WTC11 (cell line): ENCODE measurements around the gene IL23A. TPM values are rescaled to one million over a fixed set of nuclear protein-coding genes. Genes with fewer than 3 reads are reported as not detected.

Experiments used
- ATAC-seq: fragments of 200-7000 bp; cut with Tn5 transposase; 2 replicates; pipeline ENCODE4 v1.10.0; 2021; ENCODE audit warnings: mild to moderate bottlenecking, moderate library complexity
- CTCF ChIA-PET: fragments of 300-600 bp; sonication (Branson Sonifier 250); formaldehyde crosslinking; loops from one replicate; lab custom pipeline; 2021; ENCODE audit warnings: antibody characterized with exemption; lab: Charles Lee
- POLR2A ChIA-PET: fragments of 350-600 bp; sonication (Branson Sonifier 250); formaldehyde crosslinking; loops from one replicate; lab custom pipeline; 2021; ENCODE audit warnings: antibody characterized with exemption; lab: Charles Lee
- DNase-seq: peaks from one replicate; pipeline ENCODE4 v3.0.0; 2021; ENCODE audit warnings: low spot score
- H3K27ac Mint-ChIP-seq: 2 replicates; pipeline ENCODE4 v1.8.0; 2021; ENCODE audit warnings: mixed read lengths
- H3K27me3 Mint-ChIP-seq: 2 replicates; pipeline ENCODE4 v1.8.0; 2021; ENCODE audit warnings: low read depth, mild to moderate bottlenecking, moderate library complexity, mixed read lengths
- H3K36me3 Mint-ChIP-seq: 2 replicates; pipeline ENCODE4 v1.8.0; 2021; ENCODE audit warnings: mixed read lengths
- H3K4me1 Mint-ChIP-seq: 2 replicates; pipeline ENCODE4 v1.8.0; 2022; ENCODE audit warnings: mixed read lengths
- H3K4me3 Mint-ChIP-seq: 2 replicates; pipeline ENCODE4 v1.8.0; 2021; ENCODE audit warnings: mild to moderate bottlenecking, moderate library complexity, mixed read lengths
- H3K9me3 Mint-ChIP-seq: 2 replicates; pipeline ENCODE4 v1.8.0; 2021; ENCODE audit warnings: mixed read lengths
- CREM ChIP-seq: sonication (generic); formaldehyde crosslinking; IDR thresholded peaks from 2 replicates; pipeline ENCODE4 v1.8.1; 2022; ENCODE audit warnings: mild to moderate bottlenecking, missing genetic modification reagents, moderate library complexity
- ESRRA ChIP-seq: sonication (generic); formaldehyde crosslinking; IDR thresholded peaks from 2 replicates; pipeline ENCODE4 v1.8.1; 2022; ENCODE audit warnings: mild to moderate bottlenecking, missing genetic modification reagents, borderline replicate concordance
- ETV6 ChIP-seq: sonication (generic); formaldehyde crosslinking; IDR thresholded peaks from 2 replicates; pipeline ENCODE4 v1.8.1; 2022; ENCODE audit warnings: mild to moderate bottlenecking, missing genetic modification reagents
- FOXJ3 ChIP-seq: sonication (generic); formaldehyde crosslinking; IDR thresholded peaks from 2 replicates; pipeline ENCODE4 v1.9.0; 2021; ENCODE audit warnings: missing genetic modification reagents, mild to moderate bottlenecking, borderline replicate concordance
- FOXP1 ChIP-seq: sonication (generic); formaldehyde crosslinking; IDR thresholded peaks from 2 replicates; pipeline ENCODE4 v1.8.0; 2022; ENCODE audit warnings: missing genetic modification reagents, mild to moderate bottlenecking, moderate library complexity, borderline replicate concordance
- GTF2I ChIP-seq: fragments of 250-450 bp; sonication (Bioruptor Pico); conservative IDR thresholded peaks from 2 replicates; pipeline ENCODE4 v1.4.0; 2021; ENCODE audit warnings: mild to moderate bottlenecking
- JUN ChIP-seq: sonication (generic); formaldehyde crosslinking; IDR thresholded peaks from 2 replicates; pipeline ENCODE4 v1.8.0; 2023; ENCODE audit warnings: mild to moderate bottlenecking, missing genetic modification reagents
- ZBTB21 ChIP-seq: sonication (generic); formaldehyde crosslinking; IDR thresholded peaks from 2 replicates; pipeline ENCODE4 v1.8.1; 2023; ENCODE audit warnings: mild to moderate bottlenecking, missing genetic modification reagents, borderline replicate concordance
- total RNA-seq: library from RNA; stranded (reverse); gene quantifications from 3 replicates; pipeline ENCODE4 v1.2.3, GENCODE V29; 2021
- TF ChIP-seq, protein P1 (sequence below): sonication (generic); formaldehyde crosslinking; IDR thresholded peaks from 2 replicates; pipeline ENCODE4 v1.8.1; 2022; ENCODE audit warnings: mild to moderate bottlenecking, moderate library complexity, missing genetic modification reagents
- TF ChIP-seq, protein P2 (sequence below): sonication (generic); formaldehyde crosslinking; IDR thresholded peaks from 2 replicates; pipeline ENCODE4 v1.8.0; 2022; ENCODE audit warnings: mild to moderate bottlenecking, missing genetic modification reagents
- TF ChIP-seq, protein P3 (sequence below): sonication (generic); formaldehyde crosslinking; IDR thresholded peaks from 2 replicates; pipeline ENCODE4 v1.8.0; 2023; ENCODE audit warnings: mild to moderate bottlenecking, missing genetic modification reagents
- TF ChIP-seq, protein P4 (sequence below): fragments of 250-450 bp; sonication (Bioruptor Pico); IDR thresholded peaks from 2 replicates; pipeline ENCODE4 v1.9.0; 2021; ENCODE audit warnings: moderate library complexity, mild to moderate bottlenecking, inconsistent platforms, borderline replicate concordance

The IL23A gene
- total RNA-seq, 1 experiment from 2014 or later: 2.9 TPM

DNA sequence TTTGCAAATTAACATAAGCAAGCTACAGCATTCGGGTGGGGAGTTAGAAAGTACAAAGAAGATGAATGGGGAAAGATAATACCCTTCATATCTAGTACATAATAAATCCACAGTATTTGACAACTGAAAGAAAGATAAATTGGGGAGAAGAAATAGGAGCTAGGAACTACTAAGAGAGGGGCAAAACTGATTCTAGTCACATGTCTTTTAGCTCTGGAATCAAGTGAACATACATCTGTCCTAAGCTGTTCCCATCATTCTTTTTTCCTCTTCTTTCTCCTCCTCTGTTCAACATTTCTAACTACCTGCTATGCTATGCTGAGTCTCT is 39.3 kb downstream of the IL23A start (continued):
- TF ChIP-seq FOXP1: no peak

DNA sequence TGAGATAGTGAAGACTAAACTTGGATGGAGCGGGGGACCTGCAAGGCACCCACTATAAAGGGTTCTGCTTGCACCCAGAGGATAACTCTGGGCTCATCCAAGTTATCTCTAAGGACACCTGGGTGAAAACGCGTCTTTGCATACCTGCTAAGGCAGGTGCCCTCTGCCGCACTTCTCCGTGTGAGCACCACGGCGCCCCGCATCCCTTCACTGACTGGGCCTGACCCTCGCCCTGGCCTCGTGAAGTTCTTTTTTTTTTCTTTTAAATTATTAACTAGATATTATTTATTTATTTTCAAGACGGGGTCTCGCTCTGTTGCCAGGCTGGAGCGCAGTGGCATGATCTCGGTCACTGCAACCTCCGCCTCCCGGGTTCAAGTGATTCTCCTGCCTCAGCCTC is 43.9 kb downstream of the IL23A start:
- peaks cover 2% of the 10 kb centered on the region for H3K27me3 Mint-ChIP-seq
- ATAC-seq: no peak
- ChIA-PET CTCF (no interaction called here), POLR2A (no interaction called here)
- no peak overlapping the region for H3K4me3 Mint-ChIP-seq
- no peak overlapping the region for H3K27ac Mint-ChIP-seq
- DNase-seq: no peak
- H3K4me1 Mint-ChIP-seq: peaks cover 9% of the 10 kb centered on the region
- H3K9me3 Mint-ChIP-seq: 0 out of 2 replicates have a peak, but pooled peaks cover 4% of the 10 kb centered on the region
- TF ChIP-seq, protein P1, sequence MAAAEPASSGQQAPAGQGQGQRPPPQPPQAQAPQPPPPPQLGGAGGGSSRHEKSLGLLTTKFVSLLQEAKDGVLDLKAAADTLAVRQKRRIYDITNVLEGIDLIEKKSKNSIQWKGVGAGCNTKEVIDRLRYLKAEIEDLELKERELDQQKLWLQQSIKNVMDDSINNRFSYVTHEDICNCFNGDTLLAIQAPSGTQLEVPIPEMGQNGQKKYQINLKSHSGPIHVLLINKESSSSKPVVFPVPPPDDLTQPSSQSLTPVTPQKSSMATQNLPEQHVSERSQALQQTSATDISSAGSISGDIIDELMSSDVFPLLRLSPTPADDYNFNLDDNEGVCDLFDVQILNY (CRISPR knock-in tag): no peak
- no peak for TF ChIP-seq CREM (CRISPR knock-in tag)
- H3K36me3 Mint-ChIP-seq: no peaks in the 10 kb centered on the region

DNA sequence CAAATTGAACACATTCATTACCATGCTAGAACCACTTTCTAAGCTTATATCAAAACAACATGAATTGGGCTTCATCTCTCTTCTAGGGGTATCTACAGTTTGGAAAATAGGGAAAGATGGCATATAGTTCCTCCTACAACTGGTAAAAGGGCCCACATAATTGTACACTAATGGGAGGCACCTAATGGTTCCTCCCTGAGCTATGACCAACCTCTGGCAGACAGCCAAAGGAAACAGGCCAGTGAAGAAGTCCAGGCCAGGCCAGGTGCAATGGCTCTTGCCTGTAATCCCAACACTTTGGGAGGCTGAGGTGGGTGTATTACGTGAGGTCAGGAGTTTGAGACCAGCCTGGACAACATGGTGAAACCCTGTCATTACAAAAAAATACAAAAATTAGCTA is 47.2 kb downstream of the IL23A start:
- H3K27ac Mint-ChIP-seq: no peak overlapping the region
- ATAC-seq: no peak
- H3K36me3 Mint-ChIP-seq: no peaks in the 10 kb centered on the region
- peaks cover 13% of the 10 kb centered on the region for H3K4me1 Mint-ChIP-seq
- TF ChIP-seq, protein P2, sequence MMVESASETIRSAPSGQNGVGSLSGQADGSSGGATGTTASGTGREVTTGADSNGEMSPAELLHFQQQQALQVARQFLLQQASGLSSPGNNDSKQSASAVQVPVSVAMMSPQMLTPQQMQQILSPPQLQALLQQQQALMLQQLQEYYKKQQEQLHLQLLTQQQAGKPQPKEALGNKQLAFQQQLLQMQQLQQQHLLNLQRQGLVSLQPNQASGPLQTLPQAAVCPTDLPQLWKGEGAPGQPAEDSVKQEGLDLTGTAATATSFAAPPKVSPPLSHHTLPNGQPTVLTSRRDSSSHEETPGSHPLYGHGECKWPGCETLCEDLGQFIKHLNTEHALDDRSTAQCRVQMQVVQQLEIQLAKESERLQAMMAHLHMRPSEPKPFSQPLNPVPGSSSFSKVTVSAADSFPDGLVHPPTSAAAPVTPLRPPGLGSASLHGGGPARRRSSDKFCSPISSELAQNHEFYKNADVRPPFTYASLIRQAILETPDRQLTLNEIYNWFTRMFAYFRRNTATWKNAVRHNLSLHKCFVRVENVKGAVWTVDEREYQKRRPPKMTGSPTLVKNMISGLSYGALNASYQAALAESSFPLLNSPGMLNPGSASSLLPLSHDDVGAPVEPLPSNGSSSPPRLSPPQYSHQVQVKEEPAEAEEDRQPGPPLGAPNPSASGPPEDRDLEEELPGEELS (CRISPR knock-in tag): no peak
- TF ChIP-seq, protein P3, sequence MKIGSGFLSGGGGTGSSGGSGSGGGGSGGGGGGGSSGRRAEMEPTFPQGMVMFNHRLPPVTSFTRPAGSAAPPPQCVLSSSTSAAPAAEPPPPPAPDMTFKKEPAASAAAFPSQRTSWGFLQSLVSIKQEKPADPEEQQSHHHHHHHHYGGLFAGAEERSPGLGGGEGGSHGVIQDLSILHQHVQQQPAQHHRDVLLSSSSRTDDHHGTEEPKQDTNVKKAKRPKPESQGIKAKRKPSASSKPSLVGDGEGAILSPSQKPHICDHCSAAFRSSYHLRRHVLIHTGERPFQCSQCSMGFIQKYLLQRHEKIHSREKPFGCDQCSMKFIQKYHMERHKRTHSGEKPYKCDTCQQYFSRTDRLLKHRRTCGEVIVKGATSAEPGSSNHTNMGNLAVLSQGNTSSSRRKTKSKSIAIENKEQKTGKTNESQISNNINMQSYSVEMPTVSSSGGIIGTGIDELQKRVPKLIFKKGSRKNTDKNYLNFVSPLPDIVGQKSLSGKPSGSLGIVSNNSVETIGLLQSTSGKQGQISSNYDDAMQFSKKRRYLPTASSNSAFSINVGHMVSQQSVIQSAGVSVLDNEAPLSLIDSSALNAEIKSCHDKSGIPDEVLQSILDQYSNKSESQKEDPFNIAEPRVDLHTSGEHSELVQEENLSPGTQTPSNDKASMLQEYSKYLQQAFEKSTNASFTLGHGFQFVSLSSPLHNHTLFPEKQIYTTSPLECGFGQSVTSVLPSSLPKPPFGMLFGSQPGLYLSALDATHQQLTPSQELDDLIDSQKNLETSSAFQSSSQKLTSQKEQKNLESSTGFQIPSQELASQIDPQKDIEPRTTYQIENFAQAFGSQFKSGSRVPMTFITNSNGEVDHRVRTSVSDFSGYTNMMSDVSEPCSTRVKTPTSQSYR: no peak
- no peak for TF ChIP-seq ZBTB21 (CRISPR knock-in tag)
- no peak for TF ChIP-seq ESRRA (CRISPR knock-in tag)
- TF ChIP-seq JUN (CRISPR knock-in tag): no peak
- TF ChIP-seq FOXJ3 (CRISPR knock-in tag): no peak
- TF ChIP-seq, all 79 proteins: peak for 0
- no peak overlapping the region for H3K4me3 Mint-ChIP-seq
- 0 out of 2 replicates have a peak, but pooled peaks cover 3% of the 10 kb centered on the region for H3K9me3 Mint-ChIP-seq
- H3K27me3 Mint-ChIP-seq: peaks cover 2% of the 10 kb centered on the region
- DNase-seq: no peak
- POLR2A ChIA-PET: no interaction called here
- CTCF ChIA-PET: interaction anchor here (0.8 to 1.2 kb wide), 2 partner anchors 27 to 188 kb away, joined by 3 read pairs; no protein-coding TSS in a partner anchor

DNA sequence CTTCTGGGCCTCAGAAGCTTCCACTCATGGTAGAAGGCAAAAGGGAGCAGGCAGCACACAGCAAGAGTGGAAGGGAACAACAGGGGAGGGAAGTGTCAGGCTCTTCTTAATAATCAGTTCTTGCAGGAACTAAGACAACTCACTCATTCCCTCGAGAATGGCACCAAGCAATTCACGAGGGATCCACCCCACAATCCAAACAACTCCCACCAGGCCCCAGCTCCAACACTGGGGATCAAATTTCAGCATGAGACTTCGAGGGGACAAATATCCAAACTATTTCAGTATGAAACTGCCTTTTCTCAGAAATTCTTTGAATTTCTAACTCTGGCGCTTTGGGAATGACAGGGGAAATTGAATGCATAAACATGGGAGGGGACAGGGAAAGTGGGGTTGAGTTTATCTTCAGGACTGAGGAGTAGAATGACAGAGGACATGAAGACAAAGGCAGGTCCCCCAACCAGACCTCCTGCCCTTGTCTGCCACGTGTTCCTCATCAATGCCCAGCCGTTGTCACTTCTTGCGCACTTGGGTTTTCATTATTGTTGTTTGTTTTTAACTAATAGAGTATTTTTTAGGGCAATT is 48.6 kb downstream of the IL23A start:
- Mint-ChIP-seq H3K36me3 (peaks cover 3% of the 10 kb centered on the region; the same call in 1 of the 2 replicates), H3K4me3 (no peak overlapping the region), H3K27ac (peak overlapping the region; percentile 51; the same call in 1 of the 2 replicates)
- POLR2A ChIA-PET: interaction anchor here (0.8 kb wide), 1 partner anchor 27 kb away, joined by 3 read pairs; the partner anchor contains the start of gene STAT2
- no peak for TF ChIP-seq CREM (CRISPR knock-in tag)
- TF ChIP-seq, protein P4, sequence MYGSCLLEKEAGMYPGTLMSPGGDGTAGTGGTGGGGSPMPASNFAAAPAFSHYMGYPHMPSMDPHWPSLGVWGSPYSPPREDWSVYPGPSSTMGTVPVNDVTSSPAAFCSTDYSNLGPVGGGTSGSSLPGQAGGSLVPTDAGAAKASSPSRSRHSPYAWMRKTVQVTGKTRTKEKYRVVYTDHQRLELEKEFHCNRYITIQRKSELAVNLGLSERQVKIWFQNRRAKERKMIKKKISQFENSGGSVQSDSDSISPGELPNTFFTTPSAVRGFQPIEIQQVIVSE (CRISPR knock-in tag): no peak
- TF ChIP-seq GTF2I (CRISPR knock-in tag): no peak
- no peak for TF ChIP-seq ETV6 (CRISPR knock-in tag)
- TF ChIP-seq, all 79 proteins: peak for 0
- H3K4me1 Mint-ChIP-seq: peaks cover 13% of the 10 kb centered on the region
- peaks cover 5% of the 10 kb centered on the region; the same call in 1 of the 2 replicates for H3K27me3 Mint-ChIP-seq
- DNase-seq (no peak), ATAC-seq (peak; percentile 51)
- H3K9me3 Mint-ChIP-seq: peaks cover 3% of the 10 kb centered on the region
- CTCF ChIA-PET: interaction anchor here (0.8 to 1.2 kb wide), 2 partner anchors 25 to 77 kb away, joined by 3 read pairs; no protein-coding TSS in a partner anchor
